Loucy (cell line): Measurements from ENCODE around the gene LRRC25.
A peak's percentile ranks its signal among the peaks of the same experiment; 100 is the strongest.

Experiments used
- H2AFZ ChIP-seq: fragments of 200-600 bp; sonication (generic); 2 replicates; pipeline ENCODE4 v1.6.0; 2016; ENCODE audit warnings: antibody characterized with exemption, mild to moderate bottlenecking, low read length, moderate library complexity
- H3F3A ChIP-seq: fragments of 200-600 bp; 2 replicates; pipeline ENCODE4 v1.6.0; 2016; ENCODE audit warnings: antibody characterized with exemption, low read depth, mild to moderate bottlenecking
- H3K27me3 ChIP-seq: fragments of 200-600 bp; sonication (generic); 2 replicates; pipeline ENCODE4 v1.6.1; 2014; ENCODE audit warnings: low read length, mild to moderate bottlenecking; ENCODE audit not compliant: insufficient read depth, poor library complexity, severe bottlenecking
- H3K36me3 ChIP-seq: fragments of 200-600 bp; sonication (generic); 2 replicates; pipeline ENCODE4 v1.6.1; 2016; ENCODE audit warnings: low read length; ENCODE audit not compliant: insufficient read depth
- H3K4me1 ChIP-seq: fragments of 200-600 bp; sonication (generic); 2 replicates; pipeline ENCODE4 v1.5.1; 2014; ENCODE audit warnings: low read length, mild to moderate bottlenecking; ENCODE audit not compliant: insufficient read depth, poor library complexity, severe bottlenecking
- H3K4me2 ChIP-seq: fragments of 200-600 bp; sonication (generic); 2 replicates; pipeline ENCODE4 v1.6.0; 2014; ENCODE audit warnings: antibody characterized with exemption, low read length, low read depth, mild to moderate bottlenecking; ENCODE audit not compliant: poor library complexity, severe bottlenecking
- H3K4me3 ChIP-seq: fragments of 200-600 bp; sonication (generic); 2 replicates; pipeline ENCODE4 v1.5.1; 2014; ENCODE audit warnings: low read length, mild to moderate bottlenecking, mixed read lengths; ENCODE audit not compliant: poor library complexity, severe bottlenecking
- H3K79me2 ChIP-seq: fragments of 200-600 bp; sonication (generic); 2 replicates; pipeline ENCODE4 v1.6.1; 2014; ENCODE audit warnings: low read length; ENCODE audit not compliant: insufficient read depth
- H3K9ac ChIP-seq: fragments of 200-600 bp; sonication (generic); 2 replicates; pipeline ENCODE4 v1.6.0; 2014; ENCODE audit warnings: mild to moderate bottlenecking, low read depth, low read length, moderate library complexity; ENCODE audit not compliant: poor library complexity, severe bottlenecking
- H3K9me2 ChIP-seq: fragments of 200-600 bp; sonication (generic); replicated peaks from 2 replicates; pipeline ENCODE4 v1.6.1; 2016; ENCODE audit warnings: low read depth, low read length, mixed read lengths
- H3K9me3 ChIP-seq: fragments of 200-600 bp; sonication (generic); 2 replicates; pipeline ENCODE4 v1.6.1; 2014; ENCODE audit warnings: mild to moderate bottlenecking, antibody characterized with exemption, low read length, low read depth; ENCODE audit not compliant: insufficient read depth
- H4K20me1 ChIP-seq: fragments of 200-600 bp; sonication (generic); 2 replicates; pipeline ENCODE4 v1.6.0; 2014; ENCODE audit warnings: antibody characterized with exemption, low read length, mild to moderate bottlenecking; ENCODE audit not compliant: insufficient read depth, poor library complexity, severe bottlenecking
- EZH2phosphoT487 ChIP-seq: fragments of 200-600 bp; IDR thresholded peaks from 2 replicates; pipeline ENCODE4 v1.6.1; 2018; ENCODE audit warnings: antibody characterized with exemption, mild to moderate bottlenecking, moderate library complexity, borderline replicate concordance
- TF ChIP-seq, protein P1 (sequence below): fragments of 200-600 bp; sonication (generic); conservative IDR thresholded peaks from 2 replicates; pipeline ENCODE4 v1.5.1; 2014; ENCODE audit warnings: mild to moderate bottlenecking, antibody characterized with exemption, low read length

Gene LRRC25

DNA sequence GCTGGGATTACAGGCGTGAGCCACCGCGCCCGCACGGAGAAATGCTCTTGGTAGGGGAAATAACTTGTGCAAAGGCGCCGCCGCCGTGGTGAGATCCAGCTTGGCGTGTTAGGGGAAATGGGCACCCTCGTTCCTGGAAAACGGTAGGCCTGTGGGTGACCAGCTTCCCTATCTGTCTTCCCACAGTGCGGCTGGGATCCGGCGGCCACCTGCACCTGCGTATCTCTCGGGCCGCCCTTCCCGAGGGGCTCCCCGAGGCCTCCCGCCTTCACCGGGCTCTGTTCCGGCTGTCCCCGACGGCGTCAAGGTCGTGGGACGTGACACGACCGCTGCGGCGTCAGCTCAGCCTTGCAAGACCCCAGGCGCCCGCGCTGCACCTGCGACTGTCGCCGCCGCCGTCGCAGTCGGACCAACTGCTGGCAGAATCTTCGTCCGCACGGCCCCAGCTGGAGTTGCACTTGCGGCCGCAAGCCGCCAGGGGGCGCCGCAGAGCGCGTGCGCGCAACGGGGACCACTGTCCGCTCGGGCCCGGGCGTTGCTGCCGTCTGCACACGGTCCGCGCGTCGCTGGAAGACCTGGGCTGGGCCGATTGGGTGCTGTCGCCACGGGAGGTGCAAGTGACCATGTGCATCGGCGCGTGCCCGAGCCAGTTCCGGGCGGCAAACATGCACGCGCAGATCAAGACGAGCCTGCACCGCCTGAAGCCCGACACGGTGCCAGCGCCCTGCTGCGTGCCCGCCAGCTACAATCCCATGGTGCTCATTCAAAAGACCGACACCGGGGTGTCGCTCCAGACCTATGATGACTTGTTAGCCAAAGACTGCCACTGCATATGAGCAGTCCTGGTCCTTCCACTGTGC lies 9.1 kb downstream of the LRRC25 start:
- Histone ChIP-seq H3F3A (no peaks in the 10 kb centered on the region), H3K9ac (no peak overlapping the region), H4K20me1 (no peaks in the 10 kb centered on the region), H3K4me3 (peak overlapping the region; percentile 50), H3K9me3 (no peaks in the 10 kb centered on the region), H3K27me3 (no peaks in the 10 kb centered on the region), H3K9me2 (no peaks in the 10 kb centered on the region), H3K4me2 (peak overlapping the region; percentile 55), H3K79me2 (no peaks in the 10 kb centered on the region), H3K36me3 (no peaks in the 10 kb centered on the region), H3K4me1 (no peaks in the 10 kb centered on the region), H2AFZ (peak overlapping the region; percentile 76)
- TF ChIP-seq EZH2phosphoT487 = no peak
- TF ChIP-seq, protein P1, sequence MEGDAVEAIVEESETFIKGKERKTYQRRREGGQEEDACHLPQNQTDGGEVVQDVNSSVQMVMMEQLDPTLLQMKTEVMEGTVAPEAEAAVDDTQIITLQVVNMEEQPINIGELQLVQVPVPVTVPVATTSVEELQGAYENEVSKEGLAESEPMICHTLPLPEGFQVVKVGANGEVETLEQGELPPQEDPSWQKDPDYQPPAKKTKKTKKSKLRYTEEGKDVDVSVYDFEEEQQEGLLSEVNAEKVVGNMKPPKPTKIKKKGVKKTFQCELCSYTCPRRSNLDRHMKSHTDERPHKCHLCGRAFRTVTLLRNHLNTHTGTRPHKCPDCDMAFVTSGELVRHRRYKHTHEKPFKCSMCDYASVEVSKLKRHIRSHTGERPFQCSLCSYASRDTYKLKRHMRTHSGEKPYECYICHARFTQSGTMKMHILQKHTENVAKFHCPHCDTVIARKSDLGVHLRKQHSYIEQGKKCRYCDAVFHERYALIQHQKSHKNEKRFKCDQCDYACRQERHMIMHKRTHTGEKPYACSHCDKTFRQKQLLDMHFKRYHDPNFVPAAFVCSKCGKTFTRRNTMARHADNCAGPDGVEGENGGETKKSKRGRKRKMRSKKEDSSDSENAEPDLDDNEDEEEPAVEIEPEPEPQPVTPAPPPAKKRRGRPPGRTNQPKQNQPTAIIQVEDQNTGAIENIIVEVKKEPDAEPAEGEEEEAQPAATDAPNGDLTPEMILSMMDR = peak; percentile 84

DNA sequence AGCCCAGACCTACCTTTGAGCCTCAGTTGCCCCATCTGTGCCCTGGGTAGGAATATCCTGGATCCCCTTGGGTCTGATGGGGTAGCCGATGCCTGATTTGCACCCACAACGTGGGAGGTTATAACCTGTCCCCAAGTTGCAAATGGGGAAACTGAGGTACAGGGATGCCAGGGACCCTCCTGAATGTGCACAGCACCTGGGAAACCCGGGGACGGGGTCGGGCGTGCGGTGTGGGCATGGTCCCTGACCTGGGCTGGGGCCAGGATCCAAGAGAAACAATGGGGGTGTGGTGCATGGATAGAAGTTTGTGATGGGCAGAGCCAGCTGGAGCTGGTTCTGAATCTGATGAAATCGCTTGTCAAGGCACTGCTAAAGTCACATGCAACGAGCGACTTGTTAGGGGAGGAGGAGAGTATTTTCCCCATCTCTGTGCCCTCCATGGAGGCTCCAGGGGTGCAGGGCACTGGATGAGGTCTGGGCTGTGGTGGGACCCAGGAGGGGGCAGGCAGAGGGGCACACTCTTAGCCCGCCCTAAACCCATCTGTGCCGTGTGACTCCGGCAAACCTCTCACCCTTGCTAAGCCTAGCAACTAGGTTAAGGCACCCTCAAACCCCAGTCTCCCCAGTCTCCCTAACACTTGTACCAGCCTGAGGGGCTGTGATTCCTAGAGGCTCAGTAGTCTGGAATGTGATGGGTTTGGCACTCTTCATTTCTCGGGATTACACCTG lies 10.7 kb downstream of the LRRC25 start:
- Histone ChIP-seq H3K79me2 (no peaks in the 10 kb centered on the region), H3K4me1 (no peaks in the 10 kb centered on the region), H3K27me3 (no peaks in the 10 kb centered on the region), H2AFZ (no peak overlapping the region), H3K9me2 (no peaks in the 10 kb centered on the region), H3K9ac (no peak overlapping the region), H3K9me3 (no peaks in the 10 kb centered on the region), H3K4me2 (no peak overlapping the region), H4K20me1 (no peaks in the 10 kb centered on the region), H3K36me3 (no peaks in the 10 kb centered on the region), H3K4me3 (no peak overlapping the region), H3F3A (no peaks in the 10 kb centered on the region)
- TF ChIP-seq, protein P1 = no peak
- no peak for TF ChIP-seq EZH2phosphoT487

DNA sequence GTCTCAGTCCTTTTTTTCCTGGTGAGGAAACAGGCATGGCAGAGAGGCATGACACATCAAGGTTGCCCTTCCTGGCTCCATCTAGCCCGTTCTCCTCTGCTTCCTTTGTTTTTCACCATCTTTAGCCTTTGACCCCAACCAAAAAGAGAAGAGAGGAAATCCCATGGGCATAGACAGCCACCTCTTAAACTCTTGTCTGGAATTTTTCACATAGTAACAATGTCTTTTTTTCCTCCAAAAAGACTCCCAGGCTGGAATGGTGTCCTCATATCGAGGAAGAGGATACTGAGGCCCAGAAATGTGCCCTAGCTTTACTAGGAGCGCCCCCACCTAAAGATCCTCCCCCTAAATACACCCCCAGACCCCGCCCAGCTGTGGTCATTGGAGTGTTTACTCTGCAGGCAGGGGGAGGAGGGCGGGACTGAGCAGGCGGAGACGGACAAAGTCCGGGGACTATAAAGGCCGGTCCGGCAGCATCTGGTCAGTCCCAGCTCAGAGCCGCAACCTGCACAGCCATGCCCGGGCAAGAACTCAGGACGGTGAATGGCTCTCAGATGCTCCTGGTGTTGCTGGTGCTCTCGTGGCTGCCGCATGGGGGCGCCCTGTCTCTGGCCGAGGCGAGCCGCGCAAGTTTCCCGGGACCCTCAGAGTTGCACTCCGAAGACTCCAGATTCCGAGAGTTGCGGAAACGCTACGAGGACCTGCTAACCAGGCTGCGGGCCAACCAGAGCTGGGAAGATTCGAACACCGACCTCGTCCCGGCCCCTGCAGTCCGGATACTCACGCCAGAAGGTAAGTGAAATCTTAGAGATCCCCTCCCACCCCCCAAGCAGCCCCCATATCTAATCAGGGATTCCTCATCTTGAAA lies 11.5 kb downstream of the LRRC25 start, which contains the start of gene GDF15:
TSS of gene GDF15 (plus strand) at position 484 of the 868 bp plus-strand sequence. CDS start at position 516, 32 bp downstream.
- no peaks in the 10 kb centered on the region for H3K79me2 ChIP-seq
- H3K36me3 ChIP-seq = no peaks in the 10 kb centered on the region
- H3K4me1 ChIP-seq = no peaks in the 10 kb centered on the region
- H3K4me2 ChIP-seq = no peak within 1 kb of the TSS
- H3K4me3 ChIP-seq = no peak within 1 kb of the TSS
- H3K9me2 ChIP-seq = no peaks in the 10 kb centered on the region
- no peaks in the 10 kb centered on the region for H3K27me3 ChIP-seq
- TF ChIP-seq, protein P1 = peak; percentile 83
- no peak for TF ChIP-seq EZH2phosphoT487
- H2AFZ ChIP-seq = no peak within 1 kb of the TSS
- no peaks in the 10 kb centered on the region for H3K9me3 ChIP-seq
- no peaks in the 10 kb centered on the region for H4K20me1 ChIP-seq
- H3K9ac ChIP-seq = peak within 1 kb of the TSS; percentile 46
- no peaks in the 10 kb centered on the region for H3F3A ChIP-seq
